LNCAP (cell line): Measurements from ENCODE around the gene SLC4A1.

Experiments
- TF ChIP-seq, protein P1 (sequence below): fragments of 450-650 bp; IDR thresholded peaks from 2 replicates; pipeline ENCODE4 v1.5.1; 2017; ENCODE audit warnings: mild to moderate bottlenecking

SLC4A1 gene

DNA sequence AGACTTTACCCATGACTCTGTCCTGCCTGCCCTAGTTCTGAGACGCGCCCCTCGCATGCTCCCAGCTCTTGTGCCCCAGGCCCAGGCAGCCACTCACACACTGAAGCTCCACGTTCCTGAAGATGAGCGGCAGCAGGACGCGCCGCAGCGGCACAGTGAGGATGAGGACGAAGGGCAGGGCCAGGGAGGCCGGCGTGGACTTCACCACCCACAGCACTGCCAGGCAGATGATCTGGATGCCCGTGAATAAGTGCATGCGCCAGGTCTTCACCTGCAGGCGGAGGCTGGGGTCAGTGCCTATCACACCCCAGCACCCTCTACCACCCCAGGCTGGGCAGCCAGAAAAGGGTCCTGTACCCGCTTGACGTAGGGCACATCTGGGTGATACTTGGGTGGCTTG lies 16.9 kb downstream of the SLC4A1 start:
- TF ChIP-seq, protein P1, sequence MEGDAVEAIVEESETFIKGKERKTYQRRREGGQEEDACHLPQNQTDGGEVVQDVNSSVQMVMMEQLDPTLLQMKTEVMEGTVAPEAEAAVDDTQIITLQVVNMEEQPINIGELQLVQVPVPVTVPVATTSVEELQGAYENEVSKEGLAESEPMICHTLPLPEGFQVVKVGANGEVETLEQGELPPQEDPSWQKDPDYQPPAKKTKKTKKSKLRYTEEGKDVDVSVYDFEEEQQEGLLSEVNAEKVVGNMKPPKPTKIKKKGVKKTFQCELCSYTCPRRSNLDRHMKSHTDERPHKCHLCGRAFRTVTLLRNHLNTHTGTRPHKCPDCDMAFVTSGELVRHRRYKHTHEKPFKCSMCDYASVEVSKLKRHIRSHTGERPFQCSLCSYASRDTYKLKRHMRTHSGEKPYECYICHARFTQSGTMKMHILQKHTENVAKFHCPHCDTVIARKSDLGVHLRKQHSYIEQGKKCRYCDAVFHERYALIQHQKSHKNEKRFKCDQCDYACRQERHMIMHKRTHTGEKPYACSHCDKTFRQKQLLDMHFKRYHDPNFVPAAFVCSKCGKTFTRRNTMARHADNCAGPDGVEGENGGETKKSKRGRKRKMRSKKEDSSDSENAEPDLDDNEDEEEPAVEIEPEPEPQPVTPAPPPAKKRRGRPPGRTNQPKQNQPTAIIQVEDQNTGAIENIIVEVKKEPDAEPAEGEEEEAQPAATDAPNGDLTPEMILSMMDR = no peak

DNA sequence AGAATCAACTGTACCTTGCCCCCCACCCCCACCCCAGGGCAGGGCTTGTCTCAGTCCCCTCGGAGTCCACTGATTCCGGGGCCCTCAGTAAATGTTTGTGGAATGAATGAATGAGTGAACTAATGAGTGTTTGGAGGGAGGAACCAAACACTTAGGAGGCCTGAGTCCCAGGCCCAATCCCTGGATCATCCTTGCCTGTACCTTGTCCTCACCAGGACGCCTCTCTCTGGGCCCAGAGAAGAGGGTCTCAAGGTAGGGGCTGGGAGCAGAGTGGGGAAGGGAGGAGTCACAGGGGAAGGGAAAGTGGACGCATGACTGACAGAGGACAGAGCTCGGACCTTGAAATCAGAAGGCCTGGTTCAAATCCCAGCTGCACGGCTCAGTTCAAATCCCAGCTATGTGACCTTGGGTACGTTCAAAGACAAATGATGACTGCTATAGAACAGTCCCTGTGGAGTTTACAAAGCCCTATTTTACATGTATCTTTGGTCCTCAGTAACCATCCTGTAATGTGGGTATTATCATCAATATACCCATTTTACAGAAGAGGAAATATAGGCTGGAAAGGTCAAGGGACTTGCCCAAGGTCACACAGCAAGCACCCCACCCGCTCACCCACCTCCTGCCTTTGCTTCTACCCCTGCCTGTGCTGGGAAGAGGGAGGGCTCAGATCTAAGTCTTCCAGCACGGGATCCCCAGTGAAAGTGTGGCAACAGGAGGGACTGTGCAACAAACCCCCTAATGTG lies 18.3 kb downstream of the SLC4A1 start:
- TF ChIP-seq, protein P1 = no peak

DNA sequence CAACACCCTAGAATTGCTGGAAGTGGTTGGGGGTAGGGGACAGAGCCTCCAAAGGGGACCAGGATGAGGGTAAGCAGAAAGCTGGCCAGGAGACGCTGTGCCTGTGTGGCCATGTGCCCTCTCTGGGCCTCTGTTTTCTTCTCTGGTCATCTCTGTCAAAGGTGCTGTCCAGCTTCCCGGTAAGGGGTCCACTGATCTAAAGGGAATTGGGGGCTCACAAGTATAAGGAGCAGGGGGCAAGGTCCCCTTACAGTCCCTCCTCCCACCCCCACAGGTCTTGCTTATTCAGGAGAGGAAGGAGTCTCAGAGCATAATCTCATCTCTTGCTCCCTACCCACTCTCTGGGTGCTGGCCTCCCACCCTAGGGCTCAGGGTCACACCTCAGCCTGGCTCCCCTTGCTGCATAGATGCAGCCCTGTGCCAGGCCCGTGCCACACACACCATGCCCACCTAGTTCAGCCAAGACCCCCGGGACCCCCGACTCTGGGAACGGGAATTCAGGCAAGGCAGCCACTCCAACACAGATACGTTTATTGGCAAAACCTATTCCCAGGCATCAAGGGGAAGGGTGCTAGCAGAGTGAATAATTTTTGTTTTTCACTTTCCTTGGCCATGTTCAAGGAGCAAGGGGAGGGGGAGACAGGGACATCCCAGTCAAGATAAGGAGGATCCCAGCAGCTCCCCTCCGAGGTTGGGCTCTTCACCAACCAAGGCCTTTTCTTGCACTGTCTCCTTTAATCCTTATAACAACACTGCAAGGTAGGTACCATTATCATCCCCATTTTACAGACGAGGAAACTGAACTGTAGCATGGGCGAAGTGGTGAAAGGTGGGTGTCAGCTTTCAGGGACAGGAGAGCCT lies 19.8 kb downstream of the SLC4A1 start:
- TF ChIP-seq, protein P1 = no peak

DNA sequence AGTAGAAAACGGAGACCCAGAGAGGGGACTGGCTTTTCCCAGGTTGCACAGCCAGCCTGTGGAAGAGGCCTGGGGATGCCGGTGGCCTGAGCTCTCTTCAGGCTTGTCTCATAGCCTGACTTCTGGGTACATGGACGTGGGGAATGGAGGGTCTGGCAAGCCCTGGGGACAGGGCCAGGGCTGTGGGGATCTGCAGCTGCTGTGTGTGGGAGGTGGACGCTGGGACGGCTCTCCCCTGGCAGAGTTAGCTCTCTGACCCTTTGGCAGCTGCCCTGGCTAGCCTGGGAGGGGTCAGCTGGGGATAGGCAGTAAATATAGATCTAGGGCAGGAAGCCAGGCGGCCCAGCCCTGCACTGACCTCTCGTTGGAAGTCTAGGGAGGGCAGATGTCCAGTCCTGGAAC lies 20.5 kb downstream of the SLC4A1 start:
- TF ChIP-seq, protein P1 = no peak

DNA sequence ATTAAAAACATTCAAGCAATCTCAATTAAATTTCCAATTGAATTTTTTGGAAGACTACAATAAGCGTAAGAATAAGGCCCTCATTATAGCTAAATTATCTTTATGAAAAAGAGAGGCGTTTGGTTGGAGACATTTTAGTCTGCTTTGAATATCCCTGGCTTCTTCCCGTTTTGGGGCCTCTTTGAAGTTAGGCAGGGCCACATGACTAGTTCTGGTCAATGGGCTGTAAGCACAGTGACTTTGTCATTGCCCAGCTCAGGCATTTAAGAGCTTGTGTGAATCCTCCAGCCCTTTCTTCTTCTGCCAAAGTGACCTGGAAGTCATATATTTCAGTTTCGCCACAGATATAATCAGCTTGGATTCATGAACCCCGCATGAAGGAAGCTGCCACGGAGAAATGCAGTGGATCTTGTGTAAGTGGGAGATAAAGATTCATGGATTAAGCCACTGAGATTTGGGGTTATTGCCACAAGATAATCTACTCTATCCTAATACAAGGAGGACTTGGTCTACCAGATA lies 26.8 kb downstream of the SLC4A1 start:
- TF ChIP-seq, protein P1 = no peak

DNA sequence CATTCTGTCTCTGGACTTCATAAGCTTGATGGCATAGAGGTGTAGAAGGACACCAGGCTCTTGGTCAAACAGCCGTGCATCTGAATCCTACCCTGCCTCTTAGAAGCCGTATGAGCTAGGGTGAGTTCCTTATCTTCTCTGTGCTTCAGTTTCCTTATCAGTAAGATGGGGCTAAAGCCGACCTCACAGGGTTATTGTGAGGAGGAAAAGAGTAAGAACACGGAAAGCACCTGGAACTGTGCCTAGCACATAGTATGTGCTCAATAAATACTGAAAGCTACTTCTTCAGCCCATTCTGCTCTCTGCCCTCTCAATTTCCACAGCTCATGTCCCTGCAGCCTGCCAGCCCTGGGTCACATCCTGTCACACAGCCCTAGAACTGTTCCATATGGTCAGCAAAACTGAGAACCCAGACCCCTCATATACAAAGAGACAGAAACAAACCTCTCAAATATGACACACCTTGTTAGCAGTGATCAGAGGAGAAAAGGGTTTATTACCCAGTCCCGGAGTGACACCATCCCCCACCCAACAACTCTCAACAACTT lies 31.4 kb downstream of the SLC4A1 start:
- TF ChIP-seq, protein P1 = no peak

DNA sequence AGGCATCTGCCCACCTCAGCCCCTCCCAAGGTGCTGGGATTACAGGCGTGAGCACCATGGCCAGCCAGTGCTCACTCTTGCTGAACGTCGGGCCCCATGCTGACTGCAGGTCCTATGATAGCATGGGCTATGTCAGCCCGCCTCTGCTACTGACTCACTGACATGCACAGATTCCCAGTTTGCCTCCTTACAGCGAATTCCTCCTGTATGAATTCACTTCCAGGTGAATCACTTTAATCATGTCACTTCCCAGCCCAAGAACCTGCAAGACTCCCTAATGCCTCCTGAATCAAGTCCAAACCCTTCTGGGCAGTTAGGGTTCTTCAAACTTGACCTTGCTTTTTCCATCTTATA lies 32.4 kb downstream of the SLC4A1 start:
- TF ChIP-seq, protein P1 = no peak
